Measurements from ENCODE around the gene KCNS1.

GRCh38 chr20:45058168-45058850 lies 42.6 kb downstream of the KCNS1 start:
- TF ChIP-seq POLR2AphosphoS5 (IDR thresholded peaks at IDR 0.05; ENCODE audit: low read depth, low read length) = no peak
- TF ChIP-seq, protein P1, sequence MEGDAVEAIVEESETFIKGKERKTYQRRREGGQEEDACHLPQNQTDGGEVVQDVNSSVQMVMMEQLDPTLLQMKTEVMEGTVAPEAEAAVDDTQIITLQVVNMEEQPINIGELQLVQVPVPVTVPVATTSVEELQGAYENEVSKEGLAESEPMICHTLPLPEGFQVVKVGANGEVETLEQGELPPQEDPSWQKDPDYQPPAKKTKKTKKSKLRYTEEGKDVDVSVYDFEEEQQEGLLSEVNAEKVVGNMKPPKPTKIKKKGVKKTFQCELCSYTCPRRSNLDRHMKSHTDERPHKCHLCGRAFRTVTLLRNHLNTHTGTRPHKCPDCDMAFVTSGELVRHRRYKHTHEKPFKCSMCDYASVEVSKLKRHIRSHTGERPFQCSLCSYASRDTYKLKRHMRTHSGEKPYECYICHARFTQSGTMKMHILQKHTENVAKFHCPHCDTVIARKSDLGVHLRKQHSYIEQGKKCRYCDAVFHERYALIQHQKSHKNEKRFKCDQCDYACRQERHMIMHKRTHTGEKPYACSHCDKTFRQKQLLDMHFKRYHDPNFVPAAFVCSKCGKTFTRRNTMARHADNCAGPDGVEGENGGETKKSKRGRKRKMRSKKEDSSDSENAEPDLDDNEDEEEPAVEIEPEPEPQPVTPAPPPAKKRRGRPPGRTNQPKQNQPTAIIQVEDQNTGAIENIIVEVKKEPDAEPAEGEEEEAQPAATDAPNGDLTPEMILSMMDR (IDR thresholded peaks at IDR 0.05 in 2 of 3, conservative IDR thresholded peaks at IDR 0.05 in 1 of 3; ENCODE audit: borderline replicate concordance in 1 of 3, insufficient read depth in 1 of 3, low read depth in 2 of 3, low read length in 2 of 3) = no peak

Data from HCT116 (cell line).